ENCODE measurements around the gene MLLT11. TPM values are rescaled to one million over a fixed set of nuclear protein-coding genes. Genes with fewer than 3 reads are reported as not detected.

Gene MLLT11
- total and polyA plus RNA-seq, 4 donors = 0.17 to 0.64 (median 0.27) TPM

- Histone ChIP-seq H3K4me1 (ENCODE audit: control insufficient read depth in 4 of 4, insufficient read depth in 4 of 4, low read length in 3 of 4) (peaks cover 3 to 18% (median 10%) of the 10 kb centered on the region in 4 donors), H3K9ac (ENCODE audit: low read depth in 1 of 2, low read length in 2 of 2) (peak within 1 kb of the TSS; percentile 67 to 85), H3K9me3 (ENCODE audit: control insufficient read depth in 4 of 4, low read length in 3 of 4) (no peaks in the 10 kb centered on the region), H3K27me3 (ENCODE audit: control insufficient read depth in 4 of 4, insufficient read depth in 4 of 4, low read length in 3 of 4) (no peaks in the 10 kb centered on the region), H3K27ac (ENCODE audit: low read depth in 1 of 2, low read length in 2 of 2) (peak within 1 kb of the TSS; percentile 98), H3K36me3 (ENCODE audit: control insufficient read depth in 4 of 4, insufficient read depth in 3 of 4, low read depth in 1 of 4, low read length in 3 of 4) (no peaks in the 10 kb centered on the region), H3K4me3 (ENCODE audit: low read depth in 1 of 3, low read length in 3 of 3) (peak within 1 kb of the TSS; percentile 84 to 97 (median 95))
- DNase-seq (ENCODE audit: low spot score) = peak; percentile 93
- TF ChIP-seq SP1 (IDR thresholded peaks at IDR 0.05) (peak; percentile 37), JUND (IDR thresholded peaks at IDR 0.05) (peak in 1 of 2 donors; percentile 42), HNF4G (IDR thresholded peaks at IDR 0.05) (peak; percentile 14), HNF4A (conservative IDR thresholded peaks at IDR 0.05) (peak; percentile 5 to 24), TAF1 (conservative IDR thresholded peaks at IDR 0.05) (peak; percentile 46), REST (IDR thresholded peaks at IDR 0.05) (peak; percentile 43), RAD21 (IDR thresholded peaks at IDR 0.05) (peak; percentile 53 to 70), RXRA (IDR thresholded peaks at IDR 0.05) (peak; percentile 55 to 59), EGR1 (IDR thresholded peaks at IDR 0.05; ENCODE audit: low read depth in 2 of 2) (no peak), GABPA (IDR thresholded peaks at IDR 0.05 in 1 of 2, conservative IDR thresholded peaks at IDR 0.05 in 1 of 2) (peak; percentile 24 to 71), FOXA1 (IDR thresholded peaks at IDR 0.05) (no peak), YY1 (IDR thresholded peaks at IDR 0.05) (peak; percentile 99), FOXA2 (IDR thresholded peaks at IDR 0.05) (no peak), NR2F2 (IDR thresholded peaks at IDR 0.05) (peak; percentile 32)
- TF ChIP-seq, protein P1, sequence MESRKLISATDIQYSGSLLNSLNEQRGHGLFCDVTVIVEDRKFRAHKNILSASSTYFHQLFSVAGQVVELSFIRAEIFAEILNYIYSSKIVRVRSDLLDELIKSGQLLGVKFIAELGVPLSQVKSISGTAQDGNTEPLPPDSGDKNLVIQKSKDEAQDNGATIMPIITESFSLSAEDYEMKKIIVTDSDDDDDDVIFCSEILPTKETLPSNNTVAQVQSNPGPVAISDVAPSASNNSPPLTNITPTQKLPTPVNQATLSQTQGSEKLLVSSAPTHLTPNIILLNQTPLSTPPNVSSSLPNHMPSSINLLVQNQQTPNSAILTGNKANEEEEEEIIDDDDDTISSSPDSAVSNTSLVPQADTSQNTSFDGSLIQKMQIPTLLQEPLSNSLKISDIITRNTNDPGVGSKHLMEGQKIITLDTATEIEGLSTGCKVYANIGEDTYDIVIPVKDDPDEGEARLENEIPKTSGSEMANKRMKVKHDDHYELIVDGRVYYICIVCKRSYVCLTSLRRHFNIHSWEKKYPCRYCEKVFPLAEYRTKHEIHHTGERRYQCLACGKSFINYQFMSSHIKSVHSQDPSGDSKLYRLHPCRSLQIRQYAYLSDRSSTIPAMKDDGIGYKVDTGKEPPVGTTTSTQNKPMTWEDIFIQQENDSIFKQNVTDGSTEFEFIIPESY (IDR thresholded peaks at IDR 0.05) = no peak
- TF ChIP-seq, protein P2, sequence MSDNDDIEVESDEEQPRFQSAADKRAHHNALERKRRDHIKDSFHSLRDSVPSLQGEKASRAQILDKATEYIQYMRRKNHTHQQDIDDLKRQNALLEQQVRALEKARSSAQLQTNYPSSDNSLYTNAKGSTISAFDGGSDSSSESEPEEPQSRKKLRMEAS (IDR thresholded peaks at IDR 0.05) = no peak
- TF ChIP-seq, protein P3, sequence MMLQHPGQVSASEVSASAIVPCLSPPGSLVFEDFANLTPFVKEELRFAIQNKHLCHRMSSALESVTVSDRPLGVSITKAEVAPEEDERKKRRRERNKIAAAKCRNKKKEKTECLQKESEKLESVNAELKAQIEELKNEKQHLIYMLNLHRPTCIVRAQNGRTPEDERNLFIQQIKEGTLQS (IDR thresholded peaks at IDR 0.05) = peak; percentile 45
- TF ChIP-seq, protein P4, sequence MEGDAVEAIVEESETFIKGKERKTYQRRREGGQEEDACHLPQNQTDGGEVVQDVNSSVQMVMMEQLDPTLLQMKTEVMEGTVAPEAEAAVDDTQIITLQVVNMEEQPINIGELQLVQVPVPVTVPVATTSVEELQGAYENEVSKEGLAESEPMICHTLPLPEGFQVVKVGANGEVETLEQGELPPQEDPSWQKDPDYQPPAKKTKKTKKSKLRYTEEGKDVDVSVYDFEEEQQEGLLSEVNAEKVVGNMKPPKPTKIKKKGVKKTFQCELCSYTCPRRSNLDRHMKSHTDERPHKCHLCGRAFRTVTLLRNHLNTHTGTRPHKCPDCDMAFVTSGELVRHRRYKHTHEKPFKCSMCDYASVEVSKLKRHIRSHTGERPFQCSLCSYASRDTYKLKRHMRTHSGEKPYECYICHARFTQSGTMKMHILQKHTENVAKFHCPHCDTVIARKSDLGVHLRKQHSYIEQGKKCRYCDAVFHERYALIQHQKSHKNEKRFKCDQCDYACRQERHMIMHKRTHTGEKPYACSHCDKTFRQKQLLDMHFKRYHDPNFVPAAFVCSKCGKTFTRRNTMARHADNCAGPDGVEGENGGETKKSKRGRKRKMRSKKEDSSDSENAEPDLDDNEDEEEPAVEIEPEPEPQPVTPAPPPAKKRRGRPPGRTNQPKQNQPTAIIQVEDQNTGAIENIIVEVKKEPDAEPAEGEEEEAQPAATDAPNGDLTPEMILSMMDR (IDR thresholded peaks at IDR 0.05; ENCODE audit: low read depth, low read length, missing input control) = peak; percentile 83
- WGBS = under 1% methylated on average over 50 of the region's 50 CpGs
These were observed 10.5 kb downstream of the MLLT11 start, which contains the start of gene GABPB2 for GRCh38 chr1:151070474-151071276. Gene GABPB2 (plus strand): TSS chr1:151070761. CDS start chr1:151088190, 17,429 bp downstream.
